HUES48 (cell line): ENCODE results near the gene CBLL1.

Experiments used
- H3K27ac ChIP-seq: one replicate; pipeline ENCODE4 v1.7.0; 2013; ENCODE audit warnings: low read depth, low read length, inconsistent platforms
- H3K27me3 ChIP-seq: 2 replicates; pipeline ENCODE4 v1.6.1; 2013; ENCODE audit warnings: mild to moderate bottlenecking, low read length; ENCODE audit not compliant: control insufficient read depth, insufficient read depth
- H3K36me3 ChIP-seq: 2 replicates; pipeline ENCODE4 v1.6.1; 2013; ENCODE audit warnings: low read length; ENCODE audit not compliant: control insufficient read depth, insufficient read depth
- H3K4me1 ChIP-seq: 2 replicates; pipeline ENCODE4 v1.6.1; 2013; ENCODE audit warnings: mild to moderate bottlenecking, low read length; ENCODE audit not compliant: control insufficient read depth, insufficient read depth
- H3K4me3 ChIP-seq: 2 replicates; pipeline ENCODE4 v1.5.1; 2013; ENCODE audit warnings: mild to moderate bottlenecking, low read depth, low read length
- H3K9ac ChIP-seq: 2 replicates; pipeline ENCODE4 v1.6.1; 2013; ENCODE audit warnings: mild to moderate bottlenecking, low read depth, low read length, moderate library complexity
- H3K9me3 ChIP-seq: 2 replicates; pipeline ENCODE4 v1.6.1; 2013; ENCODE audit warnings: low read length; ENCODE audit not compliant: control insufficient read depth, insufficient read depth

The CBLL1 gene

DNA sequence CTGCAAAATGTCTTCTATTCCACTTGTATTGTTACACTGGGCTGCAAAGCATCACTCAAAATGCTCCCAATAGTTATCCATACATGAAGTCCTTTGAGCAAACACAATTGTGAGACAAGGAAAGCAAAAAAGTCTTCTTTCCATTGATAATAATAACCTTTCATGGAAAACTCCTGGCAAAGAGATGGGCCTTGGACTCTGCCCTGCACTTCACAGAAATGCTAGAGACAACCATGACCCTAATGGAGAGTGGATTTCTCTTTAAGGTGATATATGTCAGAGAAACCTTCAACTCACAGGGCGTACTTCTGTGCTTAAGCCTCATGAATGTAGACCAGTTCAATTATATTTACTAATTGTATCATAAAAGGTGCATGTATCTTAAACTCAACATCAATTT, 39.7 kb downstream of the CBLL1 start:
- Histone ChIP-seq H3K36me3 (no peaks in the 10 kb centered on the region), H3K9me3 (no peaks in the 10 kb centered on the region), H3K4me1 (peaks cover 23% of the 10 kb centered on the region), H3K27ac (no peak overlapping the region), H3K27me3 (no peaks in the 10 kb centered on the region), H3K9ac (no peak overlapping the region), H3K4me3 (no peak overlapping the region)

DNA sequence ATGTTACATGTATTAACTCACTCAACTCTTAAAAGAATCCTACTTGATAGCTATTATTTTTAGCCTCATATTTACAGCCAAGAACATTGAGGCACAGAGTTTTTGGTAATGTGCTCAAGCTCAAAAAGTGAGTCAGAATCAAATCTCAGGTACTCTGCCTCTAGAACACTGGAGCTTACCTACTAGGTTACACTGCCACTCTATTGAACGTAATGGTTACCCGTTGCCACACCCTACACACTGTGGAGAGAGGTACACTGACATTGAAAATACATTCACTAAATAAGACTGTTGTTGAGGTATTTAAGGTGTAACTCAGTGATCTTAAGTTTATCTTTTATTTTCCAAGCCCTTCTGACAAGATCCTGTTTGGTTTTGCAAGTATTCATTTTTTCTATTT, 41.2 kb downstream of the CBLL1 start:
- Histone ChIP-seq H3K36me3 (no peaks in the 10 kb centered on the region), H3K9ac (no peak overlapping the region), H3K9me3 (no peaks in the 10 kb centered on the region), H3K27me3 (no peaks in the 10 kb centered on the region), H3K4me1 (peaks cover 21% of the 10 kb centered on the region), H3K4me3 (no peak overlapping the region), H3K27ac (no peak overlapping the region)

DNA sequence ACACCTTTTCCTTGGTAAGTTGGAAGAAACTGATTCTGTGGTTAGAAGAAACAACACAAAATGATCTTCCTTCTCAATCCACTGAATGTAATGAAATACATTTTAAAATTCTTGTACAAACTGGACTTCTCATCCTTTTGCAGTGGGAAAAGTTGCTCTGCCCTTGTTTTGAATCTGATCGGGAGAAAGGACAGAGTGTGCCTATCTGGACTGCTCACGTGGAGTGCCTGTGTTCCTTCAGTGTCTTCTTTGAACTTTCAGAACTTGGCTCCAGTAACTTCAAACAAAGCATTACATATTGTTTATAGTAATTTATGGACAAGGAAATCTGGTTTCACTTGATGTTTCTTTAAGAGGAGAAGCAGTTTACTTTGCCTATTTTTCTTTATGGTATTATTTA, 42.0 kb downstream of the CBLL1 start:
- Histone ChIP-seq H3K27ac (no peak overlapping the region), H3K27me3 (no peaks in the 10 kb centered on the region), H3K4me1 (peaks cover 21% of the 10 kb centered on the region), H3K9me3 (no peaks in the 10 kb centered on the region), H3K4me3 (no peak overlapping the region), H3K36me3 (no peaks in the 10 kb centered on the region), H3K9ac (no peak overlapping the region)

DNA sequence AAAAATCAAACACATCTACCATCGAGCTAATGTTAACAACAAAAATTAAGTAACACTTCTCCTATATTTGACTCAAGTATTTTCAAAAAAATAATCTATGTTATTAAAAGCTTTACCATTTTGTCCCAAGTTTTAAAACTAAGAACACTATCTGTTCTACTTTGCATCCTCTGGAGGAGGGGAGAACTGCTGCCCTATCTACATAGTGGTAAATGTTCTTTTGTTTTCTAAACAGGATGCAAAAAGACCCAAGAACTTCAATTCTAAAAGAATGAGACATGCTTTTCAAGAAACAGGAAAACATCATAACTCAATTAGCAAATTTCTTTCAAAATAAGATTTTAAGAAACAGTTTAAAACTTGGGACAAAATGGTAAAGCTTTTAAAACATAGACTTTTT, 44.3 kb downstream of the CBLL1 start:
- Histone ChIP-seq H3K27me3 (no peaks in the 10 kb centered on the region), H3K4me3 (no peak overlapping the region), H3K4me1 (peaks cover 21% of the 10 kb centered on the region), H3K36me3 (no peaks in the 10 kb centered on the region), H3K27ac (no peak overlapping the region), H3K9ac (no peak overlapping the region), H3K9me3 (no peaks in the 10 kb centered on the region)

DNA sequence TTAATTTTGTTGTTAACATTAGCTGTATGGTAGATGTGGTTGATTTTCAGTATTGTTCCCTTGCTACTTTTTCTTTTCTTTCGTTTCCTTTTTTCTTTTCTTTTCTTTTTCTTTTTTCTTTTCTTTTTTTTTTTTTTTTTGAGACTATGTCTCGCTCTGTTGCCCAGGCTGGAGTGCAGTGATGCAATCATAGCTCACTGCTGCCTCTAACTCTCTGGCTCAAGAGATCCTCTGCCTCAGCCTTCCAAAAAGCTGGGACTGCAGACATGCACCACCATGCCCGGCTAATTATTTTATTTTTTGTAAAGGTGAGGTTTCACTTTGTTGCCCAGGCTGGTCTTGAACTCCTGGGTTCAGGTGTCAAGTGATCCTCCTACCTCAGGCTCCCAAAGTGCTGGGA, 44.7 kb downstream of the CBLL1 start:
- H3K9me3 ChIP-seq: no peaks in the 10 kb centered on the region
- H3K4me1 ChIP-seq: peaks cover 21% of the 10 kb centered on the region
- no peak overlapping the region for H3K9ac ChIP-seq
- no peaks in the 10 kb centered on the region for H3K27me3 ChIP-seq
- H3K4me3 ChIP-seq: no peak overlapping the region
- no peak overlapping the region for H3K27ac ChIP-seq
- no peaks in the 10 kb centered on the region for H3K36me3 ChIP-seq

DNA sequence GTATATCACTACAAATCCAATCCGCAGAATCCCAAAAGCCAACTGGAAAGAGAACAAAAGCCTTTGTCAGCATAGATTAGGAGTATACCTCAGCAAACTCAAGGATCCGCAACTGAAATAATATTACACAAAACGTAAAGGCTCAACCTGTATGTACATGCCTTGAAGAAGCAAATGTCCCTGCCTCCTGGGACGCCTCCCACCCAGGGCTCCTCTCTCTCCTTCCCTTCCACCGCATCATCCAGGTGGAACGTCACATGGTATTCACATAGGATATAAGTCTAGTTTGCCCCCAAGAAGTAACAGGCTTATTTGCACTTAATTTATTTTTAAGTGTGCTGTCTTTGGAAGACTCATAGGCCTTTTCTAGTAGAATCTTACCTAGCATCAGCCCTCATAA, 45.7 kb downstream of the CBLL1 start:
- Histone ChIP-seq H3K27me3 (no peaks in the 10 kb centered on the region), H3K27ac (no peak overlapping the region), H3K36me3 (no peaks in the 10 kb centered on the region), H3K4me3 (no peak overlapping the region), H3K4me1 (peaks cover 21% of the 10 kb centered on the region), H3K9me3 (no peaks in the 10 kb centered on the region), H3K9ac (no peak overlapping the region)

DNA sequence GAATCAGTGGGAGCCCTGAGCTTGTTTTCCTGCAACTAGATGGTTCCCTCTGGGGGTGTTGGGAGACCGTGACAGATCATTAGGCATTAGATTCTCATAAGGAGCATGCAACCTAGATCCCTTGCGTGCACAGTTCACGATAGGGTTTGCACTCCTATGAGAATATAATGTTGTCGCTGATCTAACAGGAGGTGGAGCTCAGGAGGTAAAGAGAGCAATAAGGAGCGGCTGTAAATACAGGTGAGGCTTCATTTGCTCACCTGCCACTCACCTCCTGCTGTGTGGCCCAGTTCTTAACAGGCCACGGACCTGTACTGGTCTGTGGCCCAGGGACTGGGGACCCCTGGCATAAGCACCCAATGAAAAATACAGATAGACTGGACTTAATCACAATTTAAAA, 48.4 kb downstream of the CBLL1 start:
- Histone ChIP-seq H3K4me1 (peaks cover 14% of the 10 kb centered on the region), H3K9me3 (no peaks in the 10 kb centered on the region), H3K36me3 (no peaks in the 10 kb centered on the region), H3K4me3 (no peak overlapping the region), H3K9ac (no peak overlapping the region), H3K27ac (no peak overlapping the region), H3K27me3 (no peaks in the 10 kb centered on the region)

DNA sequence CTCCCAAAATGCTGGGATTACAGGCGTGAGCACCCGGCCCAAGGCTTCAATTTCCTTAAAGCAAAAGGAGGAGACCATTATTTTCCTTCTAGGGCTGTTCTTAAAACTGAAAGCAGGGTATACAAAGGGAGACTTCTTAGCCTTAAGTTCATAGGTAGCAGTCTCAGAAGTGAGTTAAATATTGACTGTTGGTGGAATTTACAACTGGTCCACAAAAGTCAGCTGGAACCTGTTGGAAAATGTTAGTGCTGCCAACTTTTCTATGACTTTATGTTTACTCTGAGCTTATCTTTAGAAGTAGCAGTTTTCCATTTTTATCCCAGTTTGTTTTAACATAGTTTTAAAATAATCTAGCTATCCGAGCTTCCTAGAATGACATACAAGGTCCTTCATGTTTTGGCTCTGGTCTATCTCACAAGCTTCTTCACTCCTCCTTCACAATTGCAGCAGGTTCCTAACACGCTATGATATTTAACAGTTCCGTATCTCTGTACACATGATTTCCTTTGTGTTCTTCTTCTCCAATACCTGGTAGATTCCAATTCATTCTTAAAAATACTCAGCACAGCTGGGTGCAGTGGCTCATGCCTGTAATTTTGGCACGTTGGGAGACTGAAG, 55.8 kb downstream of the CBLL1 start:
- H3K9ac ChIP-seq: no peak overlapping the region
- H3K4me3 ChIP-seq: no peak overlapping the region
- H3K36me3 ChIP-seq: no peaks in the 10 kb centered on the region
- no peaks in the 10 kb centered on the region for H3K4me1 ChIP-seq
- H3K9me3 ChIP-seq: no peaks in the 10 kb centered on the region
- H3K27me3 ChIP-seq: no peaks in the 10 kb centered on the region
- H3K27ac ChIP-seq: no peak overlapping the region

DNA sequence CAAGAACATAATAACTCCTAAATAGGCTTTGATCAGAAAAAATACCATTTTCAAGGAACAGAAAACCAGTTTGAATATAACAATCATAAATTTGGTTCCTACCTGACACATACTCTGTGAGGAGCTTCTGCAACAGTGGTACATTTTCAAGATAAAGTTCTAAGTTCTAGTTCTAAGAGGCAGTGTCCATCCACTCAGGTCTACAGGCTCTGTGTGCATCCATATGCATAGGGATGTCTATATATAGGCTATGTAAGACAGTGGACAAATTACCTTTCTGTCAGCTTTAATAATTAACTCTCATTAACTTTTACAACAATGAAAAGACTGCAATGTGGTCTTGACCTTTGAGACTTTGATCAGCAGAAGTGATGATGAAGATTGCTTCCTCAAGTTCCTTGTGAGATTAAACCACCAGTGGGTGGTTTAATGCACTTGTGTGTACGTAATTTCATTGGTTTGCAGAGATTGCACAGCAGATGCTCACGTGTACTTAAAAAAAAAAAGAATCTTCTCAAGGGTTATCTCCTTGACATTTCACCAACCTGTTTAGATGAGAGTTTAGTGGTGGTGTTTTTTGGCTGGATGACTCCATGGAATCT, 59.2 kb downstream of the CBLL1 start, which contains the start of gene SLC26A3:
Gene SLC26A3 (minus strand): TSS at position 215 of the 602 bp plus-strand sequence. CDS start 8,714 bp downstream, outside the sequence.
- no peaks in the 10 kb centered on the region for H3K4me1 ChIP-seq
- H3K27me3 ChIP-seq: no peaks in the 10 kb centered on the region

DNA sequence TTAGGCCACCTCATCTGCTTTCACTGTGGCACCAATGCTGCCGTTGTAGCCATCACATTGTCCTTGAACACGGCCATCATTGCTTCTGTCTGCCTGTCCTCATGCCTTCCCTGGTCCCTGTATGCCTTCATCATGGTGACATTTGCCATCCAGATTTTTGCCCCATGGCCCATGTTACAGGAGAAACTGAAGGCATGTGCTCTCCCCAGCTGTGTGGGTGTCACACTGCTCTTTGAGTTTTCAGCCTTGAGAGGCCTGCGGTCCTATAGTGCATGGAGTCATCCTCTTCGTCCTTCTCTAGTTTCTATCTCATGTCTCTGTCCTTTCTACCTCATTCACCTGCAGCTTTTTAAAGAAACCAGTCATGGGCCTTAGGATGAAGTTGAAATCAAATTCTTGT, 65.2 kb downstream of the CBLL1 start:
- Histone ChIP-seq H3K9me3 (no peaks in the 10 kb centered on the region), H3K4me3 (no peak overlapping the region), H3K36me3 (no peaks in the 10 kb centered on the region), H3K27me3 (no peaks in the 10 kb centered on the region), H3K27ac (no peak overlapping the region), H3K9ac (no peak overlapping the region), H3K4me1 (no peaks in the 10 kb centered on the region)

More for the DNA sequence above, 59.2 kb downstream of the CBLL1 start, which contains the start of gene SLC26A3:
- no peak within 1 kb of the TSS for H3K27ac ChIP-seq
- no peak within 1 kb of the TSS for H3K4me3 ChIP-seq
- no peaks in the 10 kb centered on the region for H3K36me3 ChIP-seq
- H3K9ac ChIP-seq: no peak within 1 kb of the TSS
- no peaks in the 10 kb centered on the region for H3K9me3 ChIP-seq

DNA sequence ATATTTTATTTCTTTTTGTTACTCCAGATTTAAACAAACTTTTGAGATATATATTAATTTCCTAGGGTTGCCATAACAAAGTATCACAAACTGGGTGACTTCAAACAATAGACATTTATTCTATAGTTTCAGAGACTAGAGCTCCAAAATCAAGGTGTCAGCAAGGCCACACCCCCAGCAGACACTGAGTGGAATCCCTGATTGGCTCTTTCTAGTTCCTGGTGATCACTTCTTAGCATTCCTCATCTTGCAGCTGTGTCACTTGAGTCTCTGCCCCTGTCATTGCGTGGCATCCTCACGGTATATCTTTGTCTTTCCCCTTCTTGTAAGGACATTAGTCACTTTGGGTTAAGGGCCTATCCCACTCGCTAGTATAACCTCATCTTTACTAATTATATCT, 66.7 kb downstream of the CBLL1 start:
- H3K27ac ChIP-seq: no peak overlapping the region
- no peaks in the 10 kb centered on the region for H3K36me3 ChIP-seq
- H3K4me1 ChIP-seq: no peaks in the 10 kb centered on the region
- no peaks in the 10 kb centered on the region for H3K27me3 ChIP-seq
- H3K9ac ChIP-seq: no peak overlapping the region
- H3K4me3 ChIP-seq: no peak overlapping the region
- no peaks in the 10 kb centered on the region for H3K9me3 ChIP-seq
